GM15510 (cell line): ENCODE data around the gene ADAM23.

Experiments
- POLR2A ChIP-seq: IDR thresholded peaks from 3 replicates; pipeline ENCODE4 v1.6.1; 2011; ENCODE audit warnings: borderline replicate concordance; ENCODE audit not compliant: insufficient read length; ENCODE audit errors: extremely low read depth

Gene ADAM23

DNA sequence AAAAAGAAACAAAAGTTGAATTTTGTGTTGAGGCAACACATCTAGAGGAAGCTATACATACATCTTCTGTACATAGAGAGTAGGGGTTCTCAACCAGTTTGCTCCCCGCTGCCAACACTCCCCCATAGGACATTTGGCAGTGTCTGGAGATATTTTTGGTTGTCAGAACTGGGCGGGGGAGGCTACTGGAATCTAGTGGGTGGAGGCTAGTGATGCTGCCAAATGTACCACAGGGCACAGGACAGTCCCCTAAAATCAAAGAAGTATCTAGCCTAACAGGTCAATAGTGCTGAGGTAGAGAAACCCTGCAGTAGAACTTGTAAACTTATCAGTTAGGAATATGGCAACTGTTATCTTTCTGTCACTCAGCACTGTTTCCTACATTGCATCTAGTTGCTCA is 21.3 kb downstream of the ADAM23 start:
- no peak for TF ChIP-seq POLR2A

GRCh38 chr2:206471524-206472062 is 28.3 kb downstream of the ADAM23 start:
- TF ChIP-seq POLR2A: no peak

DNA sequence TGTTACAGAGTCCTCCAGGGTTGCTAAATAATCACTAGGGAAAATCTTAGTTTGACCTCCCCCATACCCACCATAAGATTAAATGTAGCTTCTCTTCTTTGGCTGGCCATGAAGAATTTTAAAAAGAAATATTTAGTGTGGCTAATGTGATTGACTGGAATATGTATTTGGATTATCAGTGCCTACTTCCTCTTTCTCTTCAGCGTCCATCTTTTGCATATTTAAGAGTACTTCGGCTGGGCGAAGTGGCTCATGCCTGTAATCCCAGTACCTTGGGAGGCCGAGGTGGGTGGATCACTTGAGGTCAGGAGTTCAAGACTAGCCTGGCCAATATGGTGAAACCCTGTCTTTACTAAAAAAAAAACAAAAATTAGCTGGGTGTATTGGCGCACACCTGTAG is 28.8 kb downstream of the ADAM23 start:
- no peak for TF ChIP-seq POLR2A

DNA sequence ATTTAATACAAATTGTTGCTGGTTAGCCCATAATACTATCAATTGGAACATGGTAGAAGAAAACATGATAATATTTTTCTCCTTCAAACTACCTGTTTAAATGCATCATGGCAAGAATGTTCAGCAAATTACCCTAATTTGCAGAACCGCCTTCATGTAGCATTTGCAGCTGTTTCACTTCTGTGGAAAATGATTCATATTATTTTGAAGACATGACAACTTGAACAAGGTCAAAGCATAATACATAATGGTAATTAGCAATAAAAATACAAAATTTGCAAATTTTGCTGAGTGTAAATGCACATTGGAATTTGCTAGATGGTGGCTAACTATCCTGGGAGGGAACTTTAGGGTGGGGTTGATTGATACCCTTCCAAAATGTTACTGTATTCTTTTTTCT is 30.8 kb downstream of the ADAM23 start:
- no peak for TF ChIP-seq POLR2A

DNA sequence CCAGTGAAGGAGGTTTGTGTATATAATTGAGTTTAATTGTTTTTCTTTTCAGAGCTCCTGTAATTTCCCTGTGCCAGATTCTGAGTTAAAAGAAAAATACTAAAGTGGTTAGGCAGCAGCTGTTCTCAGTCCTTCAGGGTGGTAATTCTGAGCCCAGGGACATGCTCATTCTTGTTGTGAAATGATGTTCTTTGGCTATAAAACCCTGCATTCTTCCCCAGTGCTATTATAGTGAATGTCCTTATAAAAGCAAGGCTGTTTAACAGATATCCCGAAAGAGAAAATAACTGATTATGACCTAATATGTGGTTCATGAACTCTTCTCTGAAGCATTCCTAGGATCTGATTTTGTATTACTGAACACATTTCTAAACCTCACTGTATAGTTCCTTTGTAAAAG is 34.0 kb downstream of the ADAM23 start:
- no peak for TF ChIP-seq POLR2A

DNA sequence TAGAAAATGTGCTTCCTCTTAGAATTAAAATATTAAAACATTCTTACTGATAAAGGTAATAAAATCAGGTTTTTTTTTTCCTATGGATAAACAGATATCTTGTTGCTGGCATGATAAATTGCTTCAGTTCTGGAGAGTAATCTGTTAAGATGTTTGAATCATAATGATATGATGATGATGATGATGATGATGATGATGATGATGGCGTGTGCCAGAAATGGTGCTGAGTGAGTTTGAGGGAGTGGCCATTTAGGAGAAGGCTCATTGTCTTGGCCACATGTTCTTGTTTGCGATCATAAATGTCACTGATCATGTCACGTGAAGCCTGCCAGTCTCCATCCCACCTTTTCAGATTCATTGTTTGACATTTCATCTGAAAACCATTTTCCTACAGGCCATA is 35.0 kb downstream of the ADAM23 start:
- TF ChIP-seq POLR2A: no peak

GRCh38 chr2:206480161-206480560 is 36.8 kb downstream of the ADAM23 start:
- TF ChIP-seq POLR2A: no peak

- TF ChIP-seq POLR2A: no peak
Measured at GRCh38 chr2:206480620-206481019, 37.3 kb downstream of the ADAM23 start.

- TF ChIP-seq POLR2A: no peak
Measured at GRCh38 chr2:206481056-206481455, 37.7 kb downstream of the ADAM23 start.

GRCh38 chr2:206482123-206482522 is 38.8 kb downstream of the ADAM23 start:
- no peak for TF ChIP-seq POLR2A

DNA sequence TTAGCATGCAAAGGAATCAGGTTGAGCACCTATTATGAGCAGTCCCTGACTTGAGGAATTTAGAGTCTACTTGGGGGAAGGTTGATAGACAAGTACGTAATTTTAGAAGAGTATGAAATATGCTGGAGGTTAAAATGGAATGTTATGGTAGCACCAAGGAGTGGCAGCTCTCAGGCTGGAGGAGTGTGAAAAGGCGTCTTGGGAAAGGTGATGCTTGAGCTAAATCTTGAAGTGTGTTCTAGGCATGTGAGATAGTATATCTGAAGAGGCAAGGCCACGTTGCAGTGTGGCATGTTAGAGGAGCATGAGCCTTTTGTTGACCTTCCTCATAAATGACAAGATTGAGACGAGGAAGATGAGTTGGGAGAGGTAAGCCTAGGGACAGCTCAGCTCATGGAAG is 39.3 kb downstream of the ADAM23 start:
- no peak for TF ChIP-seq POLR2A

GRCh38 chr2:206488053-206488452 is 44.7 kb downstream of the ADAM23 start:
- no peak for TF ChIP-seq POLR2A

- no peak for TF ChIP-seq POLR2A
Measured at GRCh38 chr2:206488623-206489022, 45.3 kb downstream of the ADAM23 start.

GRCh38 chr2:206494061-206494460 is 50.7 kb downstream of the ADAM23 start:
- no peak for TF ChIP-seq POLR2A

GRCh38 chr2:206502729-206503128 is 59.4 kb downstream of the ADAM23 start:
- no peak for TF ChIP-seq POLR2A

- no peak for TF ChIP-seq POLR2A
Measured at GRCh38 chr2:206511283-206511682, 68.0 kb downstream of the ADAM23 start.

GRCh38 chr2:206512999-206513398 is 69.7 kb downstream of the ADAM23 start:
- no peak for TF ChIP-seq POLR2A
